HG03139 (cell line): ENCODE data around the gene TPST1.
"Not testable (repeated sequence)": the region's sequence is repeated elsewhere in the genome, so short reads cannot be mapped to it uniquely, and the experiment has no call there.

ENCODE experiments used
- ATAC-seq: cut with Tn5 transposase; IDR thresholded peaks from one replicate; pipeline ENCODE4 v1.9.1; 2021; ENCODE audit not compliant: unreplicated experiment

Gene TPST1

DNA sequence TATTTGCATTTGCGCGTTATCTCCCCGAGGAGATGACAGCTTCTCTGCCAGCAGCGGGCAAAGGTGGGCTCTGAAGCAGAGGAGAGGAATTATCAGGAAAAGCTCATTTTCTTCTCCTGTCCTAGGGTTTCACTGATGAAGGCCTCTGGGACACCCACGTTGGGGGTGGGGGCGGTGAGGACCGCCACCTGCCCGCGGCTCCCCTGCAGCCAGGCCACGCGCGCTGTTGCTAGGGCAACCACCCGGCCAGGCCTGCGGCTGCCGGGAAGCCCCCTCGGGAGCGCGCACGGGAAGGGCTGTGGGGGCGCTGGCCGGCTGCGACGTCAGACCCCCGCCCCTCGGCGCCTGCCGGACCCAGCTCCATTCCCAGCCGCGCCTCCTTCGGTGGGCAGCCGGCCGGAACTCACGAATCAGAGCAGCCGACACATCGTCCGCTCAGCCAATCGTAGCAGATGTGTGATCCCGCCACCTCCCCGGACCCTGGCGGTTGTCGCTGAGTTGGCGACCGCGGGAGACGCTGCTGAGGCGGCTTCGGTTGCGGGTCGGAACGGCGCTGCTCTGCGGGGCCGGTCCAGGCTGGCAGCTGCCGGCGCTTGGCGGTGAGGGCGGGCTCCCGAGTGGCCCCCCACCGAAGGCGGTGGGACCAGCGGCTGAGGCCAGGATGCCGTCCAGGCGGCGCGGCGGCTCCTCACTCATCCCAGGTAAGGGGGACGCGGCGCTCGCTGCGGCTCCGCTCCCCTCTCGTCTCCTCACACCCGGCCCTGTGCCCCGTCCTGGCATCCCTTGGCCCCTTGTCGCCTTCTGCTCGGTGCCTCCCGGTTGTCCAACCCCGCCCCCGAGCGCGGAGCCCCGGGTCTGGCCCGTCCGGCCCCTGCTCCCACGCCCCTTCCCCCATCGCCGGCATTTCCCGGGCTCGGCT, at the start of gene TPST1:
Gene TPST1 (plus strand): TSS at position 513 of the 919 bp plus-strand sequence. CDS start 35,092 bp downstream, outside the sequence.
- ATAC-seq, result peak; percentile 89

- not testable (repeated sequence) for ATAC-seq
Observed at GRCh38 chr7:66156035-66156434, 49.1 kb upstream of the TPST1 start.

GRCh38 chr7:66157060-66157459, 48.1 kb upstream of the TPST1 start:
- ATAC-seq, result no peak

DNA sequence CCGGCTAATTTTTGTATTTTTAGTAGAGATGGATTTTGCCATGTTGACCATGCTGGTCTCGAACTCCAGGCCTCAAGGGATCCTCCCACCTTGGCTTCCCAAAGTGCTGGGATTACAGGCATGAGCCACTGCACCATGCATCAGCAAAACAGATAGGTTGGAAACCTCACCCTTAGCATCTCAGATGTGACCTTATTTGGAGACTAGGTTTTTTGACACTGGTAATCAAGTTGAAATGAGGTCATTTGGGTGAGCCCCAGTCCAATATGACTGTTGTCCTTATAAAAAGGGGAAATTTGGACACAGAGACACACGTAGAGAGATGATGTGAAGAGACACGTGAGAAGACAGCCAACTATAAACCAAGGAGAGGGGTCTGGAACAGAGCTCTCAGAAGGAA, 42.5 kb upstream of the TPST1 start:
- ATAC-seq, result no peak

DNA sequence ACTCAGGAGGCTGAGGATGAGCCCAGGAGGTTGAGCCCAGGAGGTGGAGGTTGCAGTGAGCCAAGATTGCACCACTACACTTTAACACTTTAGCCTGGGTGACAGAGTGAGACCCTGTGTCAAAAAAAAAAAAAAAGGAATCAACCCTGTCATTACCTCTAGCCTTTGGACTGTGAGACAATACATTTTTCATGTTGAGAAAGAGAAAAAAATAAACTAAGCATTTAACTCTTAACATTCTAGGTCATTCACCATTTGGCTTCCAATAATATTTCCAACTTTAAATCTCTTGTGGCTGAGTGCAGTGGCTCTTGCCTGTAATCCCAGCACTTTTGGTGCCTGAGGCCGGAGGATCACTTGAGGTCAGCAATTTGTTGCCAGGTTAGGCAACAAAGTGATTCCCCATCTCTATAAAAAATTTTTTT, 41.9 kb upstream of the TPST1 start:
- ATAC-seq, result no peak

DNA sequence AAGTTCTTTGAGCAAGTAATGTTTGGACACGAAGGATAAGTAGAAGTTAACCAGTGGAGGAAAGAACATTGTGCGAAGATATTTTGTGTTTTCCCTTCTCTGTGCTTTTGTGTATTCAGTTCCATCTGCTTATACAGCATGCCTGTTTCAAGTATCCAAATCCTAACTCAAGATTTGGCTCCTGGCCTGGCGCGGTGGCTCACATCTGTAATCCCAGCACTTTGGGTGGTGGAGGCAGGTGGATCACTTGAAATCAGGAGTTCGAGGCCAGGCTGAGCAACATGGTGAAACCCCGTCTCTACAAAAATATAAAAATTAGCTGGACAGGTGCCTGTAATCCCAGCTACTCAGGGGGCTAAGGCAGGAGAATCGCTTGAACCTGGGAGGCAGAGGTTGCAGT, 40.8 kb upstream of the TPST1 start:
- no peak for ATAC-seq

- ATAC-seq, result no peak
Observed at GRCh38 chr7:66167773-66168387, 37.3 kb upstream of the TPST1 start.

GRCh38 chr7:66169616-66170015, 35.5 kb upstream of the TPST1 start:
- ATAC-seq, result no peak

- ATAC-seq, result no peak
Observed at GRCh38 chr7:66170309-66171231, 34.6 kb upstream of the TPST1 start.

DNA sequence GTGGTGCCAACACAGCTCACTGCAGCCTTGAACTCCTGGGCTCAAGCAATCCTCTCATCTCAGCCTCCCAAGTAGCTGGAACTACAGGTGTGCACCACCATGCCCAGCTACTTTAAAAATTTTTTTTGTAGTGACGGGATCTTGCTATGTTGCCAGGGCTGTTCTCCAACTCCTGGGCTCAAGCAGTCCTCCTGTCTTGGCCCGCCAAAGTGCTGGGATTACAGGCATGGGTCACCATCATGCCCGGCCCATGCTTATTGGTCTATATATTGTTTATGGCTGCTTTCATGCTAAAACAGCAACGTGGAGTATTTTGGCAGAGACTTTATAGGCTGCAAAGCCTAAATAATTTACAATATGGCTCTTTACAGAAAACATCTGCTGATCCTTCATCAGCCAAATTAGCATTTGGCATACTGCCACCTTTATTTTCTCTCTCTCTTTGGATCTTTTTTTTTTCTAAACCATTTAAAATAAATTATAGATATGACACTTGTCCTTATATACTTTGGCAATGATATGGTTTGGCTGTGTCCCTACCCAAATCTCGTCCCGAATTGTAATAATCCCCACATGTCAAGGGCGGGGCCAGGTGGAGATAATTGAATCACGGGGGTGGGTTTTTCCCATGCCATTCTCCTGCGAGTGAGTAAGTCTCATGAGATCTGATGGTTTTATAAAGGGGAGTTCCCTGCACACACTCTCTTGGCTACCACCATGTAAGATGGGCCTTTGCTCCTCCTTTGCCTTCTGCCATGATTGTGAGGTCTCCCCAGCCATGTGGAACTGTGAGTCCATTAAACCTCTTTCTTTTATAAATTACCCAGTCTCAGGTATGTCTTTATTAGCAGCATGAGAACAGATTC, 32.4 kb upstream of the TPST1 start:
- not testable (repeated sequence) for ATAC-seq

DNA sequence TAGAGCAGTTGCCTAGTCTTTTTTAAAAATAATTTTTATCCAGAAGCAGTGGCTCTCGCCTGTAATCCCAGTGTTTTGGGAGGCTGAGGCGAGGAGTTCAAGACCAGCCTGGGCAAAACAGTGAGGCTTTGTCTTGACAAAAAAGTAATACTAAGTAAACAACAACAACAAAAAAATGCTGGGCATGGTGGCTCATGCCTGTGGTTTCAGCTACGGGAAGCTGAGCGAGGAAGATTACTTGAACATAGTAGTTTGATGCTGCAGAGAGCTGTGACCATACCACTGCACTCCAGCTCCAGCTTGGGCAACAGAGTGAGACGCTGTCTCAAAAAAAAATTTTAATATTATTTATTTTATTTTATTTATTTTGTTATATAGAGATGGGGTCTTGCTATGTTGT, 31.3 kb upstream of the TPST1 start:
- ATAC-seq, result no peak

- not testable (repeated sequence) for ATAC-seq
Observed at GRCh38 chr7:66175006-66175405, 30.1 kb upstream of the TPST1 start.

GRCh38 chr7:66176914-66177313, 28.2 kb upstream of the TPST1 start:
- ATAC-seq, result no peak

GRCh38 chr7:66178258-66178657, 26.9 kb upstream of the TPST1 start:
- no peak for ATAC-seq

DNA sequence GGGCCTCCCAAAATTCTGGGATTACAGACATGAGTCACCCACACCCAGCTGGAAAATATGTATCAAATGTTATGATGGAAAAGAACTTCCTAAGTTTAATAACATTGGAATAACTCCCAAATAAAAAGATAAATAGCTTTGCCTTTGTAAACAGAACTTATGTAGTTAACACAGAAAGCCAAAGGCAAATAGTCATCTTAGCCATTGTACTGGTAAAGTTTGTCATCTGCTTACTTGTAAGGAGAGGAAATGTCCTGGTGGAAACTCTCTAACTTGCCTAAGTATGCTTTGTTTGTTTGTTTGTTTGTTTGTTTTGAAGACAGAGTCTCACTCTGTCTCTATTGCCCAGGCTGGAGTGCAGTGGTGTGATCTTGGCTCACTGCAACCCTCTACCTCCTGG, 23.8 kb upstream of the TPST1 start:
- no peak for ATAC-seq

- ATAC-seq, result no peak
Observed at GRCh38 chr7:66181845-66182244, 23.3 kb upstream of the TPST1 start.

DNA sequence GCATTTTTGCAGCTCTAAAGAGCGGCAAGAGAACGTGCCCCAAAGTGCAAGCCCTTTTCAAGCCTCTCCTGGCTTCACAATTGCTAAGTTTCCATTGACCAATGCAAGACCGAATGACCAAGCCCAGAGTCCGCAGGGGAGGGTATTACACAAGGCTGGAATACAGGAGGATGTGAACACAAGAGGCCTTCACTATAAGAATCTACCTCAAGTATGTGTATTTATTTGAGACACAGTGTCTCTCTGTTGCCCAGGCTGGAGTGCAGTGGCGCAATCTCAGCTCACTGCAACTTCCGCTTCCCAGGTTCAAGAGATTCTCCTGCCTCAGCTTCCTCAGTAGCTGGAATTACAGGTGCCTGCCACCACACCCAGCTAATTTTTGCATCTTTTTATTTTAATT, 22.2 kb upstream of the TPST1 start:
- no peak for ATAC-seq

DNA sequence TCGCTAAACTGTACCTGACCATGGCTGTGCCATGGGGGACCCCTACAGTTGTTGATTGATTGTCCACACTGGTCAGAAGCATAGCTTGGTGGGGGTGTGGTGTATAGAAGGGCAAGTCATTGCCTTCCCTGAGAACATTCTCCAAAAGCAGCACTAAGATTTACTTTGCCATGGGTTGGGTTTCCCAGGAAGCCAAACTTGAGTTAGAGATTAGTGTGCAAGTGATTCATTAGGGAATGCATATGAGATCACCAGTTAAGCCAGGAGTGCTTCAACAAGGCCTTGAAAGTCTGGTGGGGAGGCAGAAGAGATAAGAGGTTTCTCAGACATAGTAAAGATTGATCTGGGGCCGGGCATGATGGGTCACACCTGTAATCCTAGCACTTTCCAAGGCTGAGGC, 21.4 kb upstream of the TPST1 start:
- ATAC-seq, result no peak

- ATAC-seq, result no peak
Observed at GRCh38 chr7:66185680-66186187, 19.4 kb upstream of the TPST1 start.

- ATAC-seq, result no peak
Observed at GRCh38 chr7:66186991-66187390, 18.1 kb upstream of the TPST1 start.
